A549 (cell line): ENCODE data around the gene TM4SF4. TPM values are rescaled to one million over a fixed set of nuclear protein-coding genes. Genes with fewer than 3 reads are reported as not detected.

Source experiments
- ATAC-seq, 2 experiments: fragments of 200-7000 bp in 1 of 2; fragments of >200 bp in 1 of 2; cut with Nextera tagmentation in 1 of 2; cut with Tn5 transposase in 1 of 2; 3 replicates each; pipeline versions ENCODE4 v1.8.0 to v1.9.1; 2018 to 2020; ENCODE audit warnings: mild to moderate bottlenecking in 1 of 2, moderate library complexity in 1 of 2
- CTCF ChIA-PET: fragments of 300-600 bp; sonication (Branson Sonifier 250); formaldehyde crosslinking; extraction: SDS; loops from one replicate; lab custom pipeline; 2021; ENCODE audit warnings: antibody characterized with exemption, inconsistent platforms; lab: Yijun Ruan, JAX
- POLR2A ChIA-PET: fragments of 350-600 bp; formaldehyde crosslinking; extraction: SDS; loops from one replicate; lab custom pipeline; 2021; ENCODE audit warnings: antibody characterized with exemption, inconsistent platforms; lab: Yijun Ruan, JAX
- DNase-seq, 2 experiments: peaks; one replicate each; pipeline versions ENCODE4 v3.0.0 to v3.0.0-alpha.2; 2011 to 2016; ENCODE audit warnings: low read depth in 1 of 2, low spot score in 1 of 2
- FAIRE-seq: peaks from 2 replicates; lab custom pipeline; 2011; peaks lifted over from hg19 to GRCh38; lab: Jason Lieb, UNC
- H3K27ac ChIP-seq, 2 experiments: fragments of >200 bp; sonication (Bioruptor Twin); formaldehyde crosslinking; 3 replicates each; pipeline ENCODE4 v1.5.1; 2016 to 2017
- H3K4me1 ChIP-seq: fragments of >200 bp; sonication (Bioruptor Twin); formaldehyde crosslinking; 3 replicates; pipeline ENCODE4 v1.6.1; 2016
- H3K4me2 ChIP-seq: fragments of >200 bp; sonication (Bioruptor Twin); formaldehyde crosslinking; 3 replicates; pipeline ENCODE4 v1.6.1; 2016
- H3K4me3 ChIP-seq: fragments of >200 bp; sonication (Bioruptor Twin); formaldehyde crosslinking; 3 replicates; pipeline ENCODE4 v1.5.1; 2016
- H3K9me3 ChIP-seq: fragments of >200 bp; sonication (Bioruptor Twin); formaldehyde crosslinking; 3 replicates; pipeline ENCODE4 v1.6.1; 2016
- CBX2 ChIP-seq: fragments of 200-600 bp; sonication (generic); IDR thresholded peaks from 2 replicates; pipeline ENCODE4 v1.6.1; 2016; ENCODE audit warnings: low read depth, mild to moderate bottlenecking, borderline replicate concordance
- ESRRA ChIP-seq: fragments of 150-350 bp; IDR thresholded peaks from 2 replicates; pipeline ENCODE4 v1.6.1; 2014; ENCODE audit warnings: mild to moderate bottlenecking, low read length, borderline replicate concordance
- FOXS1 ChIP-seq: fragments of 250-450 bp; sonication (Bioruptor Pico); IDR thresholded peaks from 2 replicates; pipeline ENCODE4 v1.5.0; 2020; ENCODE audit warnings: mild to moderate bottlenecking, moderate library complexity
- GATA3 ChIP-seq: IDR thresholded peaks from 2 replicates; pipeline ENCODE4 v1.6.1; 2012; ENCODE audit warnings: borderline replicate concordance
- HMGXB4 ChIP-seq: fragments of 250-450 bp; sonication (Bioruptor Pico); IDR thresholded peaks from 2 replicates; pipeline ENCODE4 v1.5.0; 2021; ENCODE audit warnings: mild to moderate bottlenecking, moderate library complexity, borderline replicate concordance
- JUN ChIP-seq, 2 experiments: fragments of >200 bp; sonication (Bioruptor Twin); formaldehyde crosslinking; IDR thresholded peaks; 2 replicates in 1 of 2; 3 replicates in 1 of 2; pipeline ENCODE4 v1.6.1; 2016 to 2017
- JUNB ChIP-seq: fragments of >200 bp; sonication (Bioruptor Twin); formaldehyde crosslinking; IDR thresholded peaks from 2 replicates; pipeline ENCODE4 v1.6.1; 2016
- MAX ChIP-seq: IDR thresholded peaks from 2 replicates; pipeline ENCODE4 v1.6.1; 2012
- NFE2L2 ChIP-seq: fragments of 150-350 bp; conservative IDR thresholded peaks from 2 replicates; pipeline ENCODE4 v1.6.1; 2014; ENCODE audit warnings: low read length
- NPAS2 ChIP-seq: fragments of 250-450 bp; sonication (Bioruptor Pico); IDR thresholded peaks from 2 replicates; pipeline ENCODE4 v1.8.0; 2022; ENCODE audit warnings: mild to moderate bottlenecking, moderate library complexity, borderline replicate concordance
- PBX3 ChIP-seq: IDR thresholded peaks from 2 replicates; pipeline ENCODE4 v1.6.1; 2012
- POLR2A ChIP-seq: IDR thresholded peaks from 2 replicates; pipeline ENCODE4 v1.6.1; 2012; ENCODE audit warnings: mild to moderate bottlenecking, low read length
- POLR2AphosphoS2 ChIP-seq: conservative IDR thresholded peaks from 2 replicates; pipeline ENCODE4 v1.6.1; 2012; ENCODE audit warnings: low read length, improper control_type of control experiment, inconsistent platforms
- RAD21 ChIP-seq, 2 experiments: fragments of >200 bp in 1 of 2; sonication (Bioruptor Twin) in 1 of 2; formaldehyde crosslinking in 1 of 2; IDR thresholded peaks in 1 of 2; conservative IDR thresholded peaks in 1 of 2; 2 replicates in 1 of 2; 3 replicates in 1 of 2; pipeline ENCODE4 v1.6.1; 2012 to 2018; ENCODE audit warnings: inconsistent platforms in 1 of 2
- TFCP2L1 ChIP-seq: fragments of 250-450 bp; sonication (Bioruptor Pico); IDR thresholded peaks from 2 replicates; pipeline ENCODE4 v1.5.0; 2021; ENCODE audit warnings: mild to moderate bottlenecking
- WGBS: methylation state at CpG from one replicate; pipeline ENCODE4 v1.1.6; 2017; ENCODE audit errors: missing lambda C conversion rate; 5-methylcytosine and 5-hydroxymethylcytosine counted together
- polyA plus RNA-seq, 4 experiments: library from polyadenylated mRNA; depleted of rRNA in 3 of 4; stranded (reverse); fragments of >200 nt; fragmentation: RNase III in 1 of 4; extraction: RNeasy Plus Mini Kit Qiagen cat#74134 plus additional on column Dnase treatment in 1 of 4; gene quantifications; 2 replicates in 3 of 4; 3 replicates in 1 of 4; pipeline ENCODE4 v1.2.3, GENCODE V29; 2011 to 2017
- TF ChIP-seq, protein P1 (sequence below): fragments of >200 bp; sonication (Bioruptor Twin); formaldehyde crosslinking; IDR thresholded peaks from 3 replicates; pipeline ENCODE4 v1.6.1; 2016

Gene TM4SF4
- polyA plus RNA-seq, 2 of the 4 experiments (the other 2 are of a cell fraction): 17.4 to 45.2 TPM

DNA sequence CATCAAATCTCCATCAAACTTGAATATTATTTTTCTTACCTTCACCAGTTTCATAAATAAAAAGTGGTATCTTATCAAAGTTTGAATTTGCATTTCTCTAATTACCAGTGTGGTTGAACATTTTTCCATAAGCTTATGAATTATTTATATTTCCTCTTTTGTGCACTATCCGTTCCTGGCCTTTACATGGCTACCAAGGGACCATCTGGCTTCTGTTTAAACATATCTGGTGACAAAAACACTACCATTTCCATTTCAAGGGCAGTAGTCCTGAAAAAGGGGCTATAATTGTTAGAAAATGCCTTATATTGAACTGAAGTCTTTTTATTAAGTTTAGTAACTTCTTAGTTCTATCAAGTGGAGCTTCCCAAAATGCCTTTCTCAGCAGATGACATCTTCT, 44.3 kb upstream of the TM4SF4 start:
- no peak for FAIRE-seq
- POLR2A ChIA-PET: no interaction called here

GRCh38 chr3:149432149-149432548, 42.3 kb upstream of the TM4SF4 start:
- CTCF ChIA-PET: interaction anchor here (0.7 to 2.1 kb wide), 2 partner anchors 11 to 312 kb away, joined by 3 to 5 read pairs; no protein-coding TSS in a partner anchor
- Histone ChIP-seq H3K4me1 (no peaks in the 10 kb centered on the region), H3K4me2 (no peak overlapping the region), H3K27ac (no peak overlapping the region), H3K9me3 (peaks cover 4% of the 10 kb centered on the region; the same call in 1 of the 3 replicates), H3K4me3 (no peak overlapping the region)
- TF ChIP-seq JUNB (no peak), CBX2 (no peak), ESRRA (no peak), GATA3 (no peak), POLR2AphosphoS2 (no peak)
- ATAC-seq (no peak), DNase-seq (no peak), FAIRE-seq (no peak)
- POLR2A ChIA-PET: no interaction called here
- WGBS: 64% methylated on average over 2 of the region's 2 CpGs

More for the DNA sequence above, 44.3 kb upstream of the TM4SF4 start:
- peaks cover 4% of the 10 kb centered on the region; the same call in 1 of the 3 replicates for H3K9me3 ChIP-seq
- TF ChIP-seq RAD21 (conservative IDR thresholded peaks at IDR 0.05 in 1 of 2, IDR thresholded peaks at IDR 0.05 in 1 of 2): no peak
- DNase-seq (no peak), ATAC-seq (no peak)
- no peaks in the 10 kb centered on the region for H3K4me1 ChIP-seq
- H3K27ac ChIP-seq: no peak overlapping the region
- H3K4me2 ChIP-seq: no peak overlapping the region
- no peak overlapping the region for H3K4me3 ChIP-seq
- CTCF ChIA-PET: interaction anchor here (1.0 to 2.1 kb wide), 2 partner anchors 9 to 12 kb away, joined by 4 to 5 read pairs; no protein-coding TSS in a partner anchor
- 90% methylated on average over 1 of the region's 1 CpG for WGBS

DNA sequence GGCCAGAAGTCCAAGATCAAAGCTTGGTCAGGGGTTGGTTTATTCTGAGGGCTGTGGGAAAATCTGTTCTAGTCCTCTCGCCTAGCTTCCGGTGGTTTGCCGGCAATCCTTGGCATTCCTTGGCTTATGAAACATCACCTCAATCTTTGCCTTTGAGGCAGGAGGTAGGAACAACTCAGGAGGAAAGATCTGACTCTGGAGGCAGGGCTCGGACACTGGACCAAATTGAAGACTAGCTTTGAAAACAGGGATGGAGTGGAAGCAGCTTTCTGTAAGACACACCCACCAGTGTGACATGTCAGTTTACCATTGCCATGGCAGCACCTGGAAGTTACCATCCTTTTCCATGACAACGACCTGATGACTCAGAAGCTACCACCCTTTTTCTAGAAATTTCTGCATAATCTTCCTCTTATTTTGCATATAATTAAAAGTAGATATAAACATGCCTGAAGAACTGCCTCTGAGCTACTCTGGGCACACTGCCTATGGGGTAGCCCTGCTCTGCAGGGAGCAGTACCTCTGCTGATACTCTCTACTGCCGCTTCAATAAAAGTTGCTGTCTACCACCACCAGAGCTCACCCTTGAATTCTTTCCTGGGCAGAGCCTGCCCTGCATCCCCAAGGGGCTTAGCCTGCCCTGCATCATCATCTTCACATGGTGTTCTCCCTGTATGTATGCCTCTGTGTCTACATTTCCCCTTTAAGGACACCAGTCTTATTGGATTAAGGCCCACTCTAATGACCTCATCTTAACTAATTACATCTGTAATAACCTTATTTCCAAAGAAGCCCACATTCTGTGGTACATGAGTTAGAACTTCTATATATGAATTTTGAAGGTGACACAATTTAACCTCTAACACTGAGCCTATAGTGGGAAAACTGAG, 38.3 kb upstream of the TM4SF4 start:
- Histone ChIP-seq H3K9me3 (peaks cover 4% of the 10 kb centered on the region; the same call in 1 of the 3 replicates), H3K4me1 (no peaks in the 10 kb centered on the region), H3K4me2 (no peak overlapping the region), H3K27ac (no peak overlapping the region), H3K4me3 (no peak overlapping the region)
- CTCF ChIA-PET: no interaction called here
- POLR2A ChIA-PET: no interaction called here
- peak; percentile 68 for FAIRE-seq
- no peak for DNase-seq
- TF ChIP-seq POLR2A (no peak), NFE2L2 (no peak), NPAS2 (CRISPR knock-in tag) (no peak), FOXS1 (CRISPR knock-in tag) (no peak), TFCP2L1 (no peak)
- TF ChIP-seq, protein P1, sequence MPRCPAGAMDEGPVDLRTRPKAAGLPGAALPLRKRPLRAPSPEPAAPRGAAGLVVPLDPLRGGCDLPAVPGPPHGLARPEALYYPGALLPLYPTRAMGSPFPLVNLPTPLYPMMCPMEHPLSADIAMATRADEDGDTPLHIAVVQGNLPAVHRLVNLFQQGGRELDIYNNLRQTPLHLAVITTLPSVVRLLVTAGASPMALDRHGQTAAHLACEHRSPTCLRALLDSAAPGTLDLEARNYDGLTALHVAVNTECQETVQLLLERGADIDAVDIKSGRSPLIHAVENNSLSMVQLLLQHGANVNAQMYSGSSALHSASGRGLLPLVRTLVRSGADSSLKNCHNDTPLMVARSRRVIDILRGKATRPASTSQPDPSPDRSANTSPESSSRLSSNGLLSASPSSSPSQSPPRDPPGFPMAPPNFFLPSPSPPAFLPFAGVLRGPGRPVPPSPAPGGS: no peak
- peak in 1 of 2 experiments; percentile 58; a peak in 3 of 6 replicates for ATAC-seq
- 83% methylated on average over 6 of the region's 6 CpGs for WGBS

DNA sequence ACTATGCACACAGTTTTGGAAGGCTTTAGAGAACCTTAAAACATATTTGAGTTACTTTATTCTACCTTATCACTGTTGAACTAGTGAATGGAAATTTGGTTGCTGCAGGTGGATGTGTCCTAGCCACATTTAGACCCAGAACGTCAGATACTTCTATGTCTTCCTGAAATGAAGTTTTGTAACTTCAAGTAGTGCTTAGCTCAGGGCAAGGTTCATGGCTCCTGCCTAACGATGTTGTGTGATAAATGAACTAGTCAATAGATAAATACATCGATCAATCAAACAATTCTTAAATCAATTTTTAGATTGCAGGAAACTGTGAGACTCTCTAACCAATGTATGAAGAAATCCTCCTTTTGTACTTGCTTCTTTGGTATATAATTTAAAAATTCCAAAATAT, 37.2 kb upstream of the TM4SF4 start:
- H3K4me1 ChIP-seq: no peaks in the 10 kb centered on the region
- H3K9me3 ChIP-seq: peaks cover 4% of the 10 kb centered on the region; the same call in 1 of the 3 replicates
- no peak overlapping the region for H3K4me3 ChIP-seq
- no peak for ATAC-seq
- ChIA-PET POLR2A (no interaction called here), CTCF (no interaction called here)
- H3K27ac ChIP-seq: no peak overlapping the region
- TF ChIP-seq JUN (IDR thresholded peaks at IDR 0.05) (no peak), MAX (no peak), HMGXB4 (CRISPR knock-in tag) (no peak), PBX3 (no peak)
- no peak for DNase-seq
- WGBS: 80% methylated on average over 3 of the region's 3 CpGs
- H3K4me2 ChIP-seq: no peak overlapping the region
- no peak for FAIRE-seq
